HepG2 (cell line): ENCODE measurements around the gene FAM177B. TPM values are rescaled to one million over a fixed set of nuclear protein-coding genes. Genes with fewer than 3 reads are reported as not detected.
A peak's percentile ranks its signal among the peaks of the same experiment; 100 is the strongest.

ENCODE experiments used
- ERF ChIP-seq: IDR thresholded peaks from 2 replicates; pipeline ENCODE4 v1.6.1; 2018; ENCODE audit warnings: missing biosample characterization, missing genetic modification reagents
- FOXM1 ChIP-seq: sonication (generic); formaldehyde crosslinking; IDR thresholded peaks from 2 replicates; pipeline ENCODE4 v1.5.0; 2020; ENCODE audit warnings: missing genetic modification reagents
- MAF1 ChIP-seq: sonication (generic); formaldehyde crosslinking; IDR thresholded peaks from 2 replicates; pipeline ENCODE4 v1.5.0; 2020; ENCODE audit warnings: missing genetic modification reagents, borderline replicate concordance
- ZNF556 ChIP-seq: sonication (generic); formaldehyde crosslinking; IDR thresholded peaks from 2 replicates; pipeline ENCODE4 v1.4.0; 2020; ENCODE audit warnings: mild to moderate bottlenecking, missing genetic modification reagents, borderline replicate concordance
- ZNF670 ChIP-seq: sonication (generic); formaldehyde crosslinking; IDR thresholded peaks from 2 replicates; pipeline ENCODE4 v1.8.0; 2022; ENCODE audit warnings: mild to moderate bottlenecking, missing genetic modification reagents, borderline replicate concordance
- ZNF772 ChIP-seq: sonication (generic); formaldehyde crosslinking; IDR thresholded peaks from 2 replicates; pipeline ENCODE4 v1.5.0; 2020; ENCODE audit warnings: mild to moderate bottlenecking, missing genetic modification reagents
- polyA plus RNA-seq, 8 experiments: library from polyadenylated mRNA; depleted of rRNA in 3 of 8; stranded (reverse) in 7 of 8; unstranded in 1 of 8; fragments of >200 nt; fragmentation: Illumina TruSeq in 4 of 8; extraction: Trizol in 4 of 8; gene quantifications; 2 replicates each; pipeline versions ENCODE4 v1.2.1 to v1.2.3, GENCODE V29; 2011 to 2016; ENCODE audit warnings: low read depth in 4 of 8, missing spikeins in 1 of 8, mixed read lengths in 1 of 8; ENCODE audit not compliant: insufficient read depth in 1 of 8
- total RNA-seq, 5 experiments: library from RNA; depleted of rRNA; stranded (reverse); fragments of >200 nt; fragmentation: Illumina TruSeq; extraction: Trizol; gene quantifications; 2 replicates each; pipeline ENCODE4 v1.2.3, GENCODE V29; 2016; ENCODE audit warnings: low read depth in 1 of 5
- TF ChIP-seq, protein P1 (sequence below): sonication (generic); formaldehyde crosslinking; IDR thresholded peaks from 2 replicates; pipeline ENCODE4 v1.9.0; 2021; ENCODE audit warnings: mild to moderate bottlenecking, missing genetic modification reagents
- TF ChIP-seq, protein P2 (sequence below): IDR thresholded peaks from 2 replicates; pipeline ENCODE4 v1.6.1; 2016; ENCODE audit warnings: missing biosample characterization, missing genetic modification reagents, low read depth
- TF ChIP-seq, protein P3 (sequence below): sonication (generic); formaldehyde crosslinking; IDR thresholded peaks from 2 replicates; pipeline ENCODE4 v1.8.1; 2023; ENCODE audit warnings: missing genetic modification reagents, inconsistent platforms, borderline replicate concordance
- TF ChIP-seq, protein P4 (sequence below): sonication (generic); formaldehyde crosslinking; IDR thresholded peaks from 2 replicates; pipeline ENCODE4 v1.5.1; 2020; ENCODE audit warnings: missing genetic modification reagents, mild to moderate bottlenecking, borderline replicate concordance
- TF ChIP-seq, protein P5 (sequence below): sonication (generic); formaldehyde crosslinking; IDR thresholded peaks from 2 replicates; pipeline ENCODE4 v1.4.0; 2020; ENCODE audit warnings: mild to moderate bottlenecking, missing genetic modification reagents

FAM177B gene
- total and polyA plus RNA-seq, 2 of the 13 experiments (the other 11 are each of a cell fraction or from before 2014, with no cell fraction given): 0.05 TPM; not detected in 1

DNA sequence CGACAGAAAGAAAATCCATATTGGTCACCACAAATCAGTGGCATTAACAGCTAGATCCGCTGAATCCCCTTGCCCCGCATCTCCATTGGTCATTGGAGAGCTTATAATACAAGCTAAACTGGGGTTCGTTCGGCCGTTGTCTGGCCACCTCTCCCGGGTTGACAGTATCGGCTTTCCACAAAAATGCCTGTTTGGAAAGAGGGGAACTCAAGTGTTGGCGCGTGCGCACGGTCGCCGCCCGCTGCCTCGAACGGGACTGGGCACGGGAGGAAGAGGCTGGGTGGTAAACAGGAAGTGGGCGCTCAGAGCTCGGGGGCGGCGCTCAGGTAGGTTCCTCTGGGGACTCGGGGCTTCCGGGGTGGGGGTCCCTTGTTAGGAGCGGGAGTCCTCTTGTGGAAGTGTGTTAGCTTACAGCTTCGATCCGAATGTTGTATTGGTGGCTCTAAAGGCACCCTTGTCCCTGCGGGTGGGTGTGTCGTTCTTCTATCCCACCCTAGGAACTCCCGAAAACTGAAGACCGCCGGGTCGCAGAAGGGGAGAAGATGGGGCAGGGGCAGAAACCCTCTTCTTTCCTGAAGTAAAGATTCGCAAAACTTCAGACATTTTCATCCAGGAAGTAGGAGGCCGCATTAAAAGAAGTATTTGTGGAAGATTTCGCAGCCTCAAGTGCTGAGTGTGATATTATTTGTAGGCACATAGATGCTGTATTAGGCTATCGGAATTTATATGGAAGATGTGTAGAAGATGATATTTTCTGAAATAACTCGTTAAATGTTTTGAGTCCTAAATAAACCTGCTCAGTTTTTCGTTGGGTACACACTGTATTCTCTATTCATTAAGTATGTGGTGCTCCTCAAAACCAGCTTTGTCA, 23.7 kb upstream of the FAM177B start (continued):
- TF ChIP-seq, protein P1, sequence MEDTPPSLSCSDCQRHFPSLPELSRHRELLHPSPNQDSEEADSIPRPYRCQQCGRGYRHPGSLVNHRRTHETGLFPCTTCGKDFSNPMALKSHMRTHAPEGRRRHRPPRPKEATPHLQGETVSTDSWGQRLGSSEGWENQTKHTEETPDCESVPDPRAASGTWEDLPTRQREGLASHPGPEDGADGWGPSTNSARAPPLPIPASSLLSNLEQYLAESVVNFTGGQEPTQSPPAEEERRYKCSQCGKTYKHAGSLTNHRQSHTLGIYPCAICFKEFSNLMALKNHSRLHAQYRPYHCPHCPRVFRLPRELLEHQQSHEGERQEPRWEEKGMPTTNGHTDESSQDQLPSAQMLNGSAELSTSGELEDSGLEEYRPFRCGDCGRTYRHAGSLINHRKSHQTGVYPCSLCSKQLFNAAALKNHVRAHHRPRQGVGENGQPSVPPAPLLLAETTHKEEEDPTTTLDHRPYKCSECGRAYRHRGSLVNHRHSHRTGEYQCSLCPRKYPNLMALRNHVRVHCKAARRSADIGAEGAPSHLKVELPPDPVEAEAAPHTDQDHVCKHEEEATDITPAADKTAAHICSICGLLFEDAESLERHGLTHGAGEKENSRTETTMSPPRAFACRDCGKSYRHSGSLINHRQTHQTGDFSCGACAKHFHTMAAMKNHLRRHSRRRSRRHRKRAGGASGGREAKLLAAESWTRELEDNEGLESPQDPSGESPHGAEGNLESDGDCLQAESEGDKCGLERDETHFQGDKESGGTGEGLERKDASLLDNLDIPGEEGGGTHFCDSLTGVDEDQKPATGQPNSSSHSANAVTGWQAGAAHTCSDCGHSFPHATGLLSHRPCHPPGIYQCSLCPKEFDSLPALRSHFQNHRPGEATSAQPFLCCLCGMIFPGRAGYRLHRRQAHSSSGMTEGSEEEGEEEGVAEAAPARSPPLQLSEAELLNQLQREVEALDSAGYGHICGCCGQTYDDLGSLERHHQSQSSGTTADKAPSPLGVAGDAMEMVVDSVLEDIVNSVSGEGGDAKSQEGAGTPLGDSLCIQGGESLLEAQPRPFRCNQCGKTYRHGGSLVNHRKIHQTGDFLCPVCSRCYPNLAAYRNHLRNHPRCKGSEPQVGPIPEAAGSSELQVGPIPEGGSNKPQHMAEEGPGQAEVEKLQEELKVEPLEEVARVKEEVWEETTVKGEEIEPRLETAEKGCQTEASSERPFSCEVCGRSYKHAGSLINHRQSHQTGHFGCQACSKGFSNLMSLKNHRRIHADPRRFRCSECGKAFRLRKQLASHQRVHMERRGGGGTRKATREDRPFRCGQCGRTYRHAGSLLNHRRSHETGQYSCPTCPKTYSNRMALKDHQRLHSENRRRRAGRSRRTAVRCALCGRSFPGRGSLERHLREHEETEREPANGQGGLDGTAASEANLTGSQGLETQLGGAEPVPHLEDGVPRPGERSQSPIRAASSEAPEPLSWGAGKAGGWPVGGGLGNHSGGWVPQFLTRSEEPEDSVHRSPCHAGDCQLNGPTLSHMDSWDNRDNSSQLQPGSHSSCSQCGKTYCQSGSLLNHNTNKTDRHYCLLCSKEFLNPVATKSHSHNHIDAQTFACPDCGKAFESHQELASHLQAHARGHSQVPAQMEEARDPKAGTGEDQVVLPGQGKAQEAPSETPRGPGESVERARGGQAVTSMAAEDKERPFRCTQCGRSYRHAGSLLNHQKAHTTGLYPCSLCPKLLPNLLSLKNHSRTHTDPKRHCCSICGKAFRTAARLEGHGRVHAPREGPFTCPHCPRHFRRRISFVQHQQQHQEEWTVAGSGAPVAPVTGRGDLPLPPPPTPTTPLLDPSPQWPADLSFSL (CRISPR knock-in tag): no peak
- TF ChIP-seq FOXM1 (CRISPR knock-in tag) (no peak), ERF (CRISPR knock-in tag) (0 out of 2 replicates have a peak, but pooled peaks have one; percentile 54), MAF1 (no peak), ZNF670 (CRISPR knock-in tag) (no peak), ZNF772 (CRISPR knock-in tag) (no peak; the same call in 1 of the 2 replicates), ZNF556 (CRISPR knock-in tag) (peak; percentile 7; the same call in 1 of the 2 replicates)
- TF ChIP-seq, protein P2, sequence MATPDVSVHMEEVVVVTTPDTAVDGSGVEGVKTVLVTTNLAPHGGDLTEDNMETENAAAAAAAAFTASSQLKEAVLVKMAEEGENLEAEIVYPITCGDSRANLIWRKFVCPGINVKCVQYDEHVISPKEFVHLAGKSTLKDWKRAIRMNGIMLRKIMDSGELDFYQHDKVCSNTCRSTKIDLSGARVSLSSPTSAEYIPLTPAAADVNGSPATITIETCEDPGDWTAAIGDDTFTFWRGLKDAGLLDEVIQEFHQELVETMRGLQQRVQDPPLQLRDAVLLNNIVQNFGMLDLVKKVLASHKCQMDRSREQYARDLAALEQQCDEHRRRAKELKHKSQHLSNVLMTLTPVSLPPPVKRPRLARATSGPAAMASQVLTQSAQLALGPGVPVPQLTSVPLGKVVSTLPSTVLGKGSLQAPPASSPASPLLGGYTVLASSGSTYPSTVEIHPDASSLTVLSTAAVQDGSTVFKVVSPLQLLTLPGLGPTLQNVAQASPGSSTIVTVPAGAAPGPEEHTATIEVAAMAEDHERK: no peak
- TF ChIP-seq, protein P3, sequence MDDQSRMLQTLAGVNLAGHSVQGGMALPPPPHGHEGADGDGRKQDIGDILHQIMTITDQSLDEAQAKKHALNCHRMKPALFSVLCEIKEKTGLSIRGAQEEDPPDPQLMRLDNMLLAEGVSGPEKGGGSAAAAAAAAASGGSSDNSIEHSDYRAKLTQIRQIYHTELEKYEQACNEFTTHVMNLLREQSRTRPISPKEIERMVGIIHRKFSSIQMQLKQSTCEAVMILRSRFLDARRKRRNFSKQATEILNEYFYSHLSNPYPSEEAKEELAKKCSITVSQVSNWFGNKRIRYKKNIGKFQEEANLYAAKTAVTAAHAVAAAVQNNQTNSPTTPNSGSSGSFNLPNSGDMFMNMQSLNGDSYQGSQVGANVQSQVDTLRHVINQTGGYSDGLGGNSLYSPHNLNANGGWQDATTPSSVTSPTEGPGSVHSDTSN (CRISPR knock-in tag): no peak
- TF ChIP-seq, protein P4, sequence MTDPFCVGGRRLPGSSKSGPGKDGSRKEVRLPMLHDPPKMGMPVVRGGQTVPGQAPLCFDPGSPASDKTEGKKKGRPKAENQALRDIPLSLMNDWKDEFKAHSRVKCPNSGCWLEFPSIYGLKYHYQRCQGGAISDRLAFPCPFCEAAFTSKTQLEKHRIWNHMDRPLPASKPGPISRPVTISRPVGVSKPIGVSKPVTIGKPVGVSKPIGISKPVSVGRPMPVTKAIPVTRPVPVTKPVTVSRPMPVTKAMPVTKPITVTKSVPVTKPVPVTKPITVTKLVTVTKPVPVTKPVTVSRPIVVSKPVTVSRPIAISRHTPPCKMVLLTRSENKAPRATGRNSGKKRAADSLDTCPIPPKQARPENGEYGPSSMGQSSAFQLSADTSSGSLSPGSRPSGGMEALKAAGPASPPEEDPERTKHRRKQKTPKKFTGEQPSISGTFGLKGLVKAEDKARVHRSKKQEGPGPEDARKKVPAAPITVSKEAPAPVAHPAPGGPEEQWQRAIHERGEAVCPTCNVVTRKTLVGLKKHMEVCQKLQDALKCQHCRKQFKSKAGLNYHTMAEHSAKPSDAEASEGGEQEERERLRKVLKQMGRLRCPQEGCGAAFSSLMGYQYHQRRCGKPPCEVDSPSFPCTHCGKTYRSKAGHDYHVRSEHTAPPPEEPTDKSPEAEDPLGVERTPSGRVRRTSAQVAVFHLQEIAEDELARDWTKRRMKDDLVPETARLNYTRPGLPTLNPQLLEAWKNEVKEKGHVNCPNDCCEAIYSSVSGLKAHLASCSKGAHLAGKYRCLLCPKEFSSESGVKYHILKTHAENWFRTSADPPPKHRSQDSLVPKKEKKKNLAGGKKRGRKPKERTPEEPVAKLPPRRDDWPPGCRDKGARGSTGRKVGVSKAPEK (CRISPR knock-in tag): 0 out of 2 replicates have a peak, but pooled peaks have one; percentile 47
- TF ChIP-seq, protein P5, sequence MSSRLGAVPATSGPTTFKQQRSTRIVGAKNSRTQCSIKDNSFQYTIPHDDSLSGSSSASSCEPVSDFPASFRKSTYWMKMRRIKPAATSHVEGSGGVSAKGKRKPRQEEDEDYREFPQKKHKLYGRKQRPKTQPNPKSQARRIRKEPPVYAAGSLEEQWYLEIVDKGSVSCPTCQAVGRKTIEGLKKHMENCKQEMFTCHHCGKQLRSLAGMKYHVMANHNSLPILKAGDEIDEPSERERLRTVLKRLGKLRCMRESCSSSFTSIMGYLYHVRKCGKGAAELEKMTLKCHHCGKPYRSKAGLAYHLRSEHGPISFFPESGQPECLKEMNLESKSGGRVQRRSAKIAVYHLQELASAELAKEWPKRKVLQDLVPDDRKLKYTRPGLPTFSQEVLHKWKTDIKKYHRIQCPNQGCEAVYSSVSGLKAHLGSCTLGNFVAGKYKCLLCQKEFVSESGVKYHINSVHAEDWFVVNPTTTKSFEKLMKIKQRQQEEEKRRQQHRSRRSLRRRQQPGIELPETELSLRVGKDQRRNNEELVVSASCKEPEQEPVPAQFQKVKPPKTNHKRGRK (CRISPR knock-in tag): no peak
